A549 (cell line): Measurements from ENCODE around the gene DCBLD1.

Source experiments
- BHLHE40 ChIP-seq: IDR thresholded peaks from 2 replicates; pipeline ENCODE4 v1.6.1; 2012; ENCODE audit warnings: low read depth, low read length, inconsistent platforms
- CEBPB ChIP-seq, 2 experiments: fragments of >200 bp in 1 of 2; sonication (Bioruptor Twin) in 1 of 2; formaldehyde crosslinking in 1 of 2; IDR thresholded peaks; 2 replicates each; pipeline ENCODE4 v1.6.1; 2012 to 2016
- E2F6 ChIP-seq: IDR thresholded peaks from 2 replicates; pipeline ENCODE4 v1.6.1; 2012; ENCODE audit warnings: low read depth, borderline replicate concordance
- ESRRA ChIP-seq: fragments of 150-350 bp; IDR thresholded peaks from 2 replicates; pipeline ENCODE4 v1.6.1; 2014; ENCODE audit warnings: mild to moderate bottlenecking, low read length, borderline replicate concordance
- HOXB13 ChIP-seq: fragments of 250-450 bp; sonication (Bioruptor Pico); IDR thresholded peaks from 2 replicates; pipeline ENCODE4 v1.5.0; 2020; ENCODE audit warnings: low read depth, mild to moderate bottlenecking, moderate library complexity
- KDM1A ChIP-seq: fragments of 200-600 bp; sonication (generic); IDR thresholded peaks from 2 replicates; pipeline ENCODE4 v1.6.1; 2016; ENCODE audit warnings: low read depth, mild to moderate bottlenecking
- NFE2L2 ChIP-seq: fragments of 150-350 bp; conservative IDR thresholded peaks from 2 replicates; pipeline ENCODE4 v1.6.1; 2014; ENCODE audit warnings: low read length
- PHF8 ChIP-seq: fragments of 200-600 bp; sonication (generic); IDR thresholded peaks from 2 replicates; pipeline ENCODE4 v1.6.1; 2016; ENCODE audit warnings: low read depth, mild to moderate bottlenecking, antibody characterized with exemption, moderate library complexity, borderline replicate concordance
- POLR2A ChIP-seq: IDR thresholded peaks from 2 replicates; pipeline ENCODE4 v1.6.1; 2012; ENCODE audit warnings: mild to moderate bottlenecking, low read length
- RAD21 ChIP-seq, 2 experiments: fragments of >200 bp in 1 of 2; sonication (Bioruptor Twin) in 1 of 2; formaldehyde crosslinking in 1 of 2; IDR thresholded peaks in 1 of 2; conservative IDR thresholded peaks in 1 of 2; 2 replicates in 1 of 2; 3 replicates in 1 of 2; pipeline ENCODE4 v1.6.1; 2012 to 2018; ENCODE audit warnings: inconsistent platforms in 1 of 2
- ZC3H11A ChIP-seq: fragments of 450-650 bp; IDR thresholded peaks from 2 replicates; pipeline ENCODE4 v1.6.1; 2014; ENCODE audit warnings: antibody characterized with exemption, mild to moderate bottlenecking
- TF ChIP-seq, protein P1 (sequence below): fragments of >200 bp; sonication (Bioruptor Twin); formaldehyde crosslinking; IDR thresholded peaks from 3 replicates; pipeline ENCODE4 v1.5.1; 2016
- TF ChIP-seq, protein P2 (sequence below): IDR thresholded peaks from 2 replicates; pipeline ENCODE4 v1.6.1; 2012

- TF ChIP-seq, protein P1, sequence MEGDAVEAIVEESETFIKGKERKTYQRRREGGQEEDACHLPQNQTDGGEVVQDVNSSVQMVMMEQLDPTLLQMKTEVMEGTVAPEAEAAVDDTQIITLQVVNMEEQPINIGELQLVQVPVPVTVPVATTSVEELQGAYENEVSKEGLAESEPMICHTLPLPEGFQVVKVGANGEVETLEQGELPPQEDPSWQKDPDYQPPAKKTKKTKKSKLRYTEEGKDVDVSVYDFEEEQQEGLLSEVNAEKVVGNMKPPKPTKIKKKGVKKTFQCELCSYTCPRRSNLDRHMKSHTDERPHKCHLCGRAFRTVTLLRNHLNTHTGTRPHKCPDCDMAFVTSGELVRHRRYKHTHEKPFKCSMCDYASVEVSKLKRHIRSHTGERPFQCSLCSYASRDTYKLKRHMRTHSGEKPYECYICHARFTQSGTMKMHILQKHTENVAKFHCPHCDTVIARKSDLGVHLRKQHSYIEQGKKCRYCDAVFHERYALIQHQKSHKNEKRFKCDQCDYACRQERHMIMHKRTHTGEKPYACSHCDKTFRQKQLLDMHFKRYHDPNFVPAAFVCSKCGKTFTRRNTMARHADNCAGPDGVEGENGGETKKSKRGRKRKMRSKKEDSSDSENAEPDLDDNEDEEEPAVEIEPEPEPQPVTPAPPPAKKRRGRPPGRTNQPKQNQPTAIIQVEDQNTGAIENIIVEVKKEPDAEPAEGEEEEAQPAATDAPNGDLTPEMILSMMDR = no peak
- TF ChIP-seq RAD21 (conservative IDR thresholded peaks at IDR 0.05 in 1 of 2, IDR thresholded peaks at IDR 0.05 in 1 of 2) = no peak
- no peak for TF ChIP-seq ESRRA
- no peak for TF ChIP-seq POLR2A
- TF ChIP-seq E2F6 = no peak
- no peak for TF ChIP-seq PHF8
- no peak for TF ChIP-seq KDM1A
- TF ChIP-seq NFE2L2 = no peak
- TF ChIP-seq CEBPB (IDR thresholded peaks at IDR 0.05) = no peak
- TF ChIP-seq, protein P2, sequence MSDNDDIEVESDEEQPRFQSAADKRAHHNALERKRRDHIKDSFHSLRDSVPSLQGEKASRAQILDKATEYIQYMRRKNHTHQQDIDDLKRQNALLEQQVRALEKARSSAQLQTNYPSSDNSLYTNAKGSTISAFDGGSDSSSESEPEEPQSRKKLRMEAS = no peak
- TF ChIP-seq ZC3H11A = no peak
- no peak for TF ChIP-seq BHLHE40
- TF ChIP-seq HOXB13 (CRISPR knock-in tag) = no peak
Observed at GRCh38 chr6:117568247-117568646, 85.8 kb downstream of the DCBLD1 start.
